CD8-positive, alpha-beta memory T cell (primary cell): ENCODE measurements around the gene FIGNL2. TPM values are rescaled to one million over a fixed set of nuclear protein-coding genes. Genes with fewer than 3 reads are reported as not detected.
A peak's percentile ranks its signal among the peaks of the same experiment; 100 is the strongest.
"Not testable (repeated sequence)": the region's sequence is repeated elsewhere in the genome, so short reads cannot be mapped to it uniquely, and the experiment has no call there.

Experiments used
- CTCF ChIA-PET: fragments of 350-600 bp; sonication (Branson Sonifier 250); formaldehyde crosslinking; loops from one replicate; lab custom pipeline; 2021; ENCODE audit warnings: antibody characterized with exemption; lab: Charles Lee
- POLR2A ChIA-PET: fragments of 350-600 bp; sonication (Branson Sonifier 250); formaldehyde crosslinking; loops from one replicate; lab custom pipeline; 2021; ENCODE audit warnings: antibody characterized with exemption; lab: Charles Lee
- DNase-seq, 5 donors: peaks; one replicate each; pipeline versions ENCODE4 v3.0.0 to v3.0.0-alpha.2; 2020 to 2022; ENCODE audit warnings: mixed read lengths in 1 of 5
- H3K27ac ChIP-seq: one replicate; pipeline ENCODE4 v1.7.0; 2013; ENCODE audit warnings: low read depth, mild to moderate bottlenecking, low read length, moderate library complexity
- H3K27me3 ChIP-seq: 2 replicates; pipeline ENCODE4 v1.7.0; 2013; ENCODE audit warnings: low read length, mild to moderate bottlenecking; ENCODE audit not compliant: insufficient read depth, poor library complexity, severe bottlenecking
- H3K36me3 ChIP-seq: 2 replicates; pipeline ENCODE4 v1.7.0; 2013; ENCODE audit warnings: mild to moderate bottlenecking, low read length, moderate library complexity; ENCODE audit not compliant: insufficient read depth
- H3K4me1 ChIP-seq: 2 replicates; pipeline ENCODE4 v1.7.0; 2013; ENCODE audit warnings: mild to moderate bottlenecking, low read length, moderate library complexity; ENCODE audit not compliant: insufficient read depth
- H3K4me3 ChIP-seq: 2 replicates; pipeline ENCODE4 v1.7.0; 2013; ENCODE audit warnings: mild to moderate bottlenecking, low read length
- H3K9me3 ChIP-seq: 2 replicates; pipeline ENCODE4 v1.7.0; 2013; ENCODE audit warnings: mild to moderate bottlenecking, low read length
- H3K27ac Mint-ChIP-seq, 8 donors: one replicate each; pipeline ENCODE4 v1.8.0; 2020 to 2021; ENCODE audit warnings: mixed read lengths in 8 of 8, mild to moderate bottlenecking in 6 of 8, inconsistent platforms in 3 of 8, moderate library complexity in 3 of 8
- H3K27me3 Mint-ChIP-seq, 2 donors: one replicate each; pipeline ENCODE4 v1.8.0; 2020 to 2021; ENCODE audit warnings: mixed read lengths in 2 of 2, mild to moderate bottlenecking in 1 of 2, moderate library complexity in 1 of 2
- H3K36me3 Mint-ChIP-seq, 3 donors: one replicate each; pipeline ENCODE4 v1.8.0; 2020 to 2021; ENCODE audit warnings: mixed read lengths in 3 of 3, inconsistent platforms in 1 of 3, mild to moderate bottlenecking in 1 of 3
- H3K4me1 Mint-ChIP-seq, 3 donors: one replicate each; pipeline ENCODE4 v1.8.0; 2020 to 2021; ENCODE audit warnings: mixed read lengths in 3 of 3, inconsistent platforms in 1 of 3, mild to moderate bottlenecking in 1 of 3
- H3K4me3 Mint-ChIP-seq, 7 donors: one replicate each; pipeline ENCODE4 v1.8.0; 2020 to 2021; ENCODE audit warnings: mixed read lengths in 7 of 7, mild to moderate bottlenecking in 6 of 7, moderate library complexity in 4 of 7, inconsistent platforms in 2 of 7
- H3K9me3 Mint-ChIP-seq, 5 donors: one replicate each; pipeline ENCODE4 v1.8.0; 2020 to 2022; ENCODE audit warnings: mixed read lengths in 5 of 5, mild to moderate bottlenecking in 3 of 5, moderate library complexity in 2 of 5, inconsistent platforms in 1 of 5
- polyA plus RNA-seq: library from polyadenylated mRNA; unstranded; fragments of 300-500 nt; fragmentation: Illumina TruSeq; gene quantifications from one replicate; pipeline ENCODE4 v1.2.3, GENCODE V29; 2021
- total RNA-seq, 2 experiments: library from RNA; stranded (reverse); gene quantifications; one replicate each; pipeline ENCODE4 v1.2.3, GENCODE V29; 2021

FIGNL2 gene
- total and polyA plus RNA-seq, 3 experiments from 2014 or later = 0.12 to 0.70 (median 0.42) TPM

- H3K27ac ChIP-seq = no peak overlapping the region
- CTCF ChIA-PET = interaction anchor here (1.3 to 2.3 kb wide), 2 partner anchors 10 to 22 kb away, joined by 3 to 21 read pairs; no protein-coding TSS in a partner anchor
These were observed 34.6 kb downstream of the FIGNL2 start for GRCh38 chr12:51813931-51814310.

GRCh38 chr12:51812871-51813270 is 35.6 kb downstream of the FIGNL2 start:
- H3K27me3 ChIP-seq = peaks cover 5% of the 10 kb centered on the region
- peaks cover 0 to 4% of the 10 kb centered on the region in 2 donors for H3K27me3 Mint-ChIP-seq
- H3K9me3 ChIP-seq = no peaks in the 10 kb centered on the region
- H3K4me1 Mint-ChIP-seq = peaks cover 7 to 15% (median 9%) of the 10 kb centered on the region in 3 donors
- CTCF ChIA-PET = no interaction called here
- H3K27ac ChIP-seq = no peak overlapping the region
- peaks cover 12% of the 10 kb centered on the region for H3K4me1 ChIP-seq
- peak overlapping the region in 6 of 7 donors; percentile 49 to 84 (median 66) for H3K4me3 Mint-ChIP-seq
- H3K4me3 ChIP-seq = no peak overlapping the region
- no peak for DNase-seq
- H3K36me3 Mint-ChIP-seq = peaks cover 0 to 1% (median 0%) of the 10 kb centered on the region in 3 donors
- POLR2A ChIA-PET = no interaction called here
- no peaks in the 10 kb centered on the region for H3K9me3 Mint-ChIP-seq
- H3K36me3 ChIP-seq = no peaks in the 10 kb centered on the region
- peak overlapping the region in 2 of 8 donors; percentile 47 to 55 for H3K27ac Mint-ChIP-seq

More at GRCh38 chr12:51813931-51814310, 34.6 kb downstream of the FIGNL2 start:
- no peaks in the 10 kb centered on the region for H3K36me3 ChIP-seq
- H3K27me3 ChIP-seq = peaks cover 5% of the 10 kb centered on the region
- Mint-ChIP-seq H3K27me3 (no peaks in the 10 kb centered on the region), H3K4me3 (peak overlapping the region in 6 of 7 donors; percentile 49 to 84 (median 62)), H3K36me3 (peaks cover 0 to 1% (median 0%) of the 10 kb centered on the region in 3 donors), H3K4me1 (peaks cover 7 to 15% (median 9%) of the 10 kb centered on the region in 3 donors), H3K9me3 (no peaks in the 10 kb centered on the region), H3K27ac (peak overlapping the region in 1 of 8 donors; percentile 23)
- peaks cover 12% of the 10 kb centered on the region for H3K4me1 ChIP-seq
- no peak for DNase-seq
- POLR2A ChIA-PET = no interaction called here
- H3K9me3 ChIP-seq = no peaks in the 10 kb centered on the region
- peak overlapping the region; percentile 43 for H3K4me3 ChIP-seq

GRCh38 chr12:51811203-51812202 is 37.0 kb downstream of the FIGNL2 start:
- DNase-seq = no peak
- POLR2A ChIA-PET = no interaction called here
- CTCF ChIA-PET = interaction anchor here (0.9 kb wide), 1 partner anchor 9 kb away, joined by 3 read pairs; no protein-coding TSS in a partner anchor
- Histone ChIP-seq H3K4me3 (no peak overlapping the region), H3K4me1 (peaks cover 12% of the 10 kb centered on the region), H3K36me3 (no peaks in the 10 kb centered on the region), H3K27me3 (peaks cover 5% of the 10 kb centered on the region), H3K9me3 (no peaks in the 10 kb centered on the region), H3K27ac (no peak overlapping the region)
- H3K4me1 Mint-ChIP-seq = peaks cover 7 to 15% (median 9%) of the 10 kb centered on the region in 3 donors
- peak overlapping the region in 2 of 7 donors; percentile 46 to 59 for H3K4me3 Mint-ChIP-seq
- H3K27me3 Mint-ChIP-seq = peaks cover 2 to 11% of the 10 kb centered on the region in 2 donors
- no peaks in the 10 kb centered on the region for H3K9me3 Mint-ChIP-seq
- H3K36me3 Mint-ChIP-seq = peaks cover 0 to 1% (median 0%) of the 10 kb centered on the region in 3 donors
- H3K27ac Mint-ChIP-seq = no peak overlapping the region

- no peak for DNase-seq
- Histone ChIP-seq H3K4me3 (no peak overlapping the region), H3K36me3 (no peaks in the 10 kb centered on the region), H3K9me3 (no peaks in the 10 kb centered on the region), H3K27me3 (no peaks in the 10 kb centered on the region), H3K4me1 (peaks cover 4% of the 10 kb centered on the region), H3K27ac (no peak overlapping the region)
- ChIA-PET POLR2A (no interaction called here), CTCF (interaction anchor here (1.0 kb wide), 1 partner anchor 11 kb away, joined by 4 read pairs; no protein-coding TSS in a partner anchor)
- Mint-ChIP-seq H3K36me3 (no peaks in the 10 kb centered on the region), H3K4me3 (no peak overlapping the region), H3K27ac (no peak overlapping the region), H3K27me3 (peaks cover 2 to 14% of the 10 kb centered on the region in 2 donors), H3K4me1 (peaks cover 0 to 4% (median 0%) of the 10 kb centered on the region in 3 donors), H3K9me3 (no peaks in the 10 kb centered on the region)
These were observed 39.3 kb downstream of the FIGNL2 start for GRCh38 chr12:51809193-51809592.

- DNase-seq = no peak
- Histone ChIP-seq H3K4me1 (no peaks in the 10 kb centered on the region), H3K36me3 (no peaks in the 10 kb centered on the region), H3K4me3 (no peak overlapping the region), H3K9me3 (no peaks in the 10 kb centered on the region), H3K27ac (no peak overlapping the region), H3K27me3 (no peaks in the 10 kb centered on the region)
- no peaks in the 10 kb centered on the region for H3K4me1 Mint-ChIP-seq
- H3K4me3 Mint-ChIP-seq = no peak overlapping the region
- ChIA-PET CTCF (no interaction called here), POLR2A (no interaction called here)
- H3K36me3 Mint-ChIP-seq = no peaks in the 10 kb centered on the region
- peaks cover 2 to 14% of the 10 kb centered on the region in 2 donors for H3K27me3 Mint-ChIP-seq
- no peak overlapping the region for H3K27ac Mint-ChIP-seq
- H3K9me3 Mint-ChIP-seq = no peaks in the 10 kb centered on the region
These were observed 41.6 kb downstream of the FIGNL2 start for GRCh38 chr12:51806896-51807295.

GRCh38 chr12:51801027-51801426 is 47.5 kb downstream of the FIGNL2 start:
- Mint-ChIP-seq H3K4me1 (no peaks in the 10 kb centered on the region), H3K4me3 (no peak overlapping the region), H3K27ac (no peak overlapping the region), H3K27me3 (no peaks in the 10 kb centered on the region), H3K36me3 (no peaks in the 10 kb centered on the region), H3K9me3 (no peaks in the 10 kb centered on the region)
- no peak for DNase-seq
- CTCF ChIA-PET = interaction anchor here (1.1 to 1.4 kb wide), 2 partner anchors 11 to 20 kb away, joined by 3 to 5 read pairs; no protein-coding TSS in a partner anchor
- Histone ChIP-seq H3K27ac (no peak overlapping the region), H3K27me3 (no peaks in the 10 kb centered on the region), H3K36me3 (no peaks in the 10 kb centered on the region), H3K4me3 (no peak overlapping the region), H3K4me1 (no peaks in the 10 kb centered on the region), H3K9me3 (no peaks in the 10 kb centered on the region)
- POLR2A ChIA-PET = no interaction called here

- Mint-ChIP-seq H3K4me3 (no peak overlapping the region), H3K27me3 (no peaks in the 10 kb centered on the region), H3K27ac (no peak overlapping the region), H3K36me3 (no peaks in the 10 kb centered on the region), H3K9me3 (no peaks in the 10 kb centered on the region), H3K4me1 (no peaks in the 10 kb centered on the region)
- ChIA-PET POLR2A (no interaction called here), CTCF (no interaction called here)
- H3K4me3 ChIP-seq = no peak overlapping the region
- no peak for DNase-seq
- H3K36me3 ChIP-seq = no peaks in the 10 kb centered on the region
- no peaks in the 10 kb centered on the region for H3K9me3 ChIP-seq
- no peak overlapping the region for H3K27ac ChIP-seq
- no peaks in the 10 kb centered on the region for H3K27me3 ChIP-seq
- no peaks in the 10 kb centered on the region for H3K4me1 ChIP-seq
These were observed 50.0 kb downstream of the FIGNL2 start for GRCh38 chr12:51798501-51798900.

GRCh38 chr12:51798051-51798450 is 50.5 kb downstream of the FIGNL2 start:
- H3K4me3 Mint-ChIP-seq, H3K4me1 ChIP-seq, H3K9me3 Mint-ChIP-seq, H3K36me3 Mint-ChIP-seq, H3K27me3 ChIP-seq, H3K27ac ChIP-seq, POLR2A ChIA-PET, H3K36me3 ChIP-seq, H3K9me3 ChIP-seq, H3K27ac Mint-ChIP-seq, DNase-seq, H3K4me3 ChIP-seq, H3K27me3 Mint-ChIP-seq, CTCF ChIA-PET, H3K4me1 Mint-ChIP-seq: not testable (repeated sequence)
